Measurements from ENCODE around the gene ZNRF3.

The ZNRF3 gene

GRCh38 chr22:28925916-28926315 lies 42.5 kb downstream of the ZNRF3 start:
- Mint-ChIP-seq H3K4me3 (no peak overlapping the region), H3K36me3 (ENCODE audit: low read depth) (no peaks in the 10 kb centered on the region), H3K27me3 (peaks cover 37% of the 10 kb centered on the region), H3K9me3 (no peaks in the 10 kb centered on the region), H3K27ac (no peak overlapping the region), H3K4me1 (peaks cover 6% of the 10 kb centered on the region)
- ATAC-seq: no peak
- DNase-seq: no peak

- ATAC-seq: no peak
- Mint-ChIP-seq H3K36me3 (ENCODE audit: low read depth) (no peaks in the 10 kb centered on the region), H3K4me3 (no peak overlapping the region), H3K27me3 (peaks cover 41% of the 10 kb centered on the region), H3K27ac (no peak overlapping the region), H3K4me1 (no peaks in the 10 kb centered on the region), H3K9me3 (no peaks in the 10 kb centered on the region)
- no peak for DNase-seq
Measured at GRCh38 chr22:28927630-28928029, 44.3 kb downstream of the ZNRF3 start.

GRCh38 chr22:28929197-28929596 lies 45.8 kb downstream of the ZNRF3 start:
- no peak for ATAC-seq
- no peaks in the 10 kb centered on the region for H3K4me1 Mint-ChIP-seq
- H3K36me3 Mint-ChIP-seq (ENCODE audit: low read depth): no peaks in the 10 kb centered on the region
- no peaks in the 10 kb centered on the region for H3K9me3 Mint-ChIP-seq
- H3K27ac Mint-ChIP-seq: no peak overlapping the region
- H3K4me3 Mint-ChIP-seq: no peak overlapping the region
- no peak for DNase-seq
- peaks cover 43% of the 10 kb centered on the region for H3K27me3 Mint-ChIP-seq

GRCh38 chr22:28930357-28931007 lies 47.1 kb downstream of the ZNRF3 start:
- H3K27ac Mint-ChIP-seq: no peak overlapping the region
- DNase-seq (no peak), ATAC-seq (no peak)
- no peaks in the 10 kb centered on the region for H3K9me3 Mint-ChIP-seq
- H3K27me3 Mint-ChIP-seq: peaks cover 44% of the 10 kb centered on the region
- H3K36me3 Mint-ChIP-seq (ENCODE audit: low read depth): no peaks in the 10 kb centered on the region
- H3K4me1 Mint-ChIP-seq: no peaks in the 10 kb centered on the region
- H3K4me3 Mint-ChIP-seq: no peak overlapping the region

GRCh38 chr22:28931844-28932567 lies 48.6 kb downstream of the ZNRF3 start:
- Mint-ChIP-seq H3K36me3 (ENCODE audit: low read depth) (no peaks in the 10 kb centered on the region), H3K9me3 (no peaks in the 10 kb centered on the region), H3K4me3 (no peak overlapping the region), H3K4me1 (no peaks in the 10 kb centered on the region), H3K27me3 (peaks cover 52% of the 10 kb centered on the region), H3K27ac (no peak overlapping the region)
- ATAC-seq (no peak), DNase-seq (no peak)

- no peak for ATAC-seq
- no peak for DNase-seq
- Mint-ChIP-seq H3K27me3 (peaks cover 46% of the 10 kb centered on the region), H3K4me1 (no peaks in the 10 kb centered on the region), H3K27ac (no peak overlapping the region), H3K36me3 (ENCODE audit: low read depth) (no peaks in the 10 kb centered on the region), H3K9me3 (no peaks in the 10 kb centered on the region), H3K4me3 (no peak overlapping the region)
Measured at GRCh38 chr22:28933321-28933720, 49.9 kb downstream of the ZNRF3 start.

GRCh38 chr22:28934026-28934425 lies 50.7 kb downstream of the ZNRF3 start:
- Mint-ChIP-seq H3K9me3 (no peaks in the 10 kb centered on the region), H3K4me3 (no peak overlapping the region)

GRCh38 chr22:28935140-28935539 lies 51.8 kb downstream of the ZNRF3 start:
- Mint-ChIP-seq H3K27me3 (peaks cover 59% of the 10 kb centered on the region), H3K4me1 (no peaks in the 10 kb centered on the region), H3K36me3 (ENCODE audit: low read depth) (no peaks in the 10 kb centered on the region), H3K4me3 (no peak overlapping the region), H3K9me3 (no peaks in the 10 kb centered on the region), H3K27ac (no peak overlapping the region)
- ATAC-seq (no peak), DNase-seq (no peak)

More at GRCh38 chr22:28934026-28934425, 50.7 kb downstream of the ZNRF3 start:
- H3K27ac Mint-ChIP-seq: no peak overlapping the region
- ATAC-seq (no peak), DNase-seq (no peak)
- no peaks in the 10 kb centered on the region for H3K36me3 Mint-ChIP-seq (ENCODE audit: low read depth)
- H3K4me1 Mint-ChIP-seq: no peaks in the 10 kb centered on the region
- H3K27me3 Mint-ChIP-seq: peaks cover 49% of the 10 kb centered on the region

- H3K4me1 Mint-ChIP-seq: no peaks in the 10 kb centered on the region
- H3K4me3 Mint-ChIP-seq: no peak overlapping the region
- H3K27ac Mint-ChIP-seq: no peak overlapping the region
- H3K9me3 Mint-ChIP-seq: no peaks in the 10 kb centered on the region
- ATAC-seq (no peak), DNase-seq (no peak)
- H3K27me3 Mint-ChIP-seq: peaks cover 56% of the 10 kb centered on the region
- no peaks in the 10 kb centered on the region for H3K36me3 Mint-ChIP-seq (ENCODE audit: low read depth)
Measured at GRCh38 chr22:28935713-28936112, 52.3 kb downstream of the ZNRF3 start.

GRCh38 chr22:28936200-28936599 lies 52.8 kb downstream of the ZNRF3 start:
- ATAC-seq: no peak
- H3K4me1 Mint-ChIP-seq: no peaks in the 10 kb centered on the region
- no peak for DNase-seq
- H3K27ac Mint-ChIP-seq: no peak overlapping the region
- no peaks in the 10 kb centered on the region for H3K36me3 Mint-ChIP-seq (ENCODE audit: low read depth)
- no peaks in the 10 kb centered on the region for H3K9me3 Mint-ChIP-seq
- H3K4me3 Mint-ChIP-seq: no peak overlapping the region
- H3K27me3 Mint-ChIP-seq: peaks cover 60% of the 10 kb centered on the region

- Mint-ChIP-seq H3K36me3 (ENCODE audit: low read depth) (no peaks in the 10 kb centered on the region), H3K27me3 (peaks cover 58% of the 10 kb centered on the region), H3K4me1 (no peaks in the 10 kb centered on the region), H3K27ac (no peak overlapping the region), H3K4me3 (no peak overlapping the region), H3K9me3 (no peaks in the 10 kb centered on the region)
- ATAC-seq (no peak), DNase-seq (no peak)
Measured at GRCh38 chr22:28937206-28938025, 54.0 kb downstream of the ZNRF3 start.

- no peaks in the 10 kb centered on the region for H3K36me3 Mint-ChIP-seq (ENCODE audit: low read depth)
- H3K4me3 Mint-ChIP-seq: no peak overlapping the region
- H3K9me3 Mint-ChIP-seq: no peaks in the 10 kb centered on the region
- H3K27me3 Mint-ChIP-seq: peaks cover 56% of the 10 kb centered on the region
- ATAC-seq (no peak), DNase-seq (no peak)
- H3K27ac Mint-ChIP-seq: no peak overlapping the region
- no peaks in the 10 kb centered on the region for H3K4me1 Mint-ChIP-seq
Measured at GRCh38 chr22:28938286-28938833, 55.0 kb downstream of the ZNRF3 start.

- DNase-seq: no peak
- no peaks in the 10 kb centered on the region for H3K36me3 Mint-ChIP-seq (ENCODE audit: low read depth)
- no peak overlapping the region for H3K4me3 Mint-ChIP-seq
- H3K4me1 Mint-ChIP-seq: no peaks in the 10 kb centered on the region
- H3K27me3 Mint-ChIP-seq: peaks cover 59% of the 10 kb centered on the region
- no peak for ATAC-seq
- no peak overlapping the region for H3K27ac Mint-ChIP-seq
- H3K9me3 Mint-ChIP-seq: no peaks in the 10 kb centered on the region
Measured at GRCh38 chr22:28939394-28939793, 56.0 kb downstream of the ZNRF3 start.

GRCh38 chr22:28939932-28940331 lies 56.6 kb downstream of the ZNRF3 start:
- Mint-ChIP-seq H3K4me3 (no peak overlapping the region), H3K27ac (no peak overlapping the region), H3K36me3 (ENCODE audit: low read depth) (no peaks in the 10 kb centered on the region), H3K27me3 (peaks cover 59% of the 10 kb centered on the region), H3K4me1 (no peaks in the 10 kb centered on the region), H3K9me3 (no peaks in the 10 kb centered on the region)
- ATAC-seq (no peak), DNase-seq (no peak)

GRCh38 chr22:28940441-28940840 lies 57.1 kb downstream of the ZNRF3 start:
- ATAC-seq (no peak), DNase-seq (no peak)
- Mint-ChIP-seq H3K36me3 (ENCODE audit: low read depth) (no peaks in the 10 kb centered on the region), H3K4me3 (no peak overlapping the region), H3K27ac (no peak overlapping the region), H3K27me3 (peaks cover 57% of the 10 kb centered on the region), H3K9me3 (no peaks in the 10 kb centered on the region), H3K4me1 (no peaks in the 10 kb centered on the region)
